ENCODE measurements around the gene TEX13C. TPM values are rescaled to one million over a fixed set of nuclear protein-coding genes. Genes with fewer than 3 reads are reported as not detected.

The TEX13C gene
- total RNA-seq, 1 experiment from 2014 or later, result not detected

DNA sequence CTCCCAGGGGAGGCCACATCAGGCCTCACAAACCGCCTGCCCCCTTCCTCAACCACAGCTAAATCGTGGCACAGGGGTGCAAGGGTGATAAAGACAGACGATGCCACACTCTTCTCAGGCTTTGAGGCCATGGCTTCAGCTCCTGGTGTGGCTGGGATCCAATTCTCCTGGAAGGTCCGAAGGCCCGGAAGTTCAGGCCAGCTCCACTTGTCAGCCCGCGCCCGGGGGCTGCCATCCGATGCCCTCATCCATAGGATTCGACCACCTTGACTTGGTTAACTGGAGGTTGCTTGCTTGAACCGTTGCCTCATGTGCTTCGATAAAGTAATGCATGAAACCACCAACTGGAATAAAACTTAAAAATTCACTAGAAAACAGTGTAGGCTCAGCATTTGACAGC, 8.2 kb downstream of the TEX13C start:
- no peak for DNase-seq (ENCODE audit: low read depth in 1 of 2, low spot score in 2 of 2)
- no peak overlapping the region for H3K27ac ChIP-seq
- no peaks in the 10 kb centered on the region for H3K36me3 ChIP-seq
- H3K4me1 ChIP-seq (replicated peaks), result no peaks in the 10 kb centered on the region
- H3K4me3 ChIP-seq, result no peak overlapping the region
- H3K27me3 ChIP-seq (replicated peaks), result no peaks in the 10 kb centered on the region
- no peaks in the 10 kb centered on the region for H3K9me3 ChIP-seq (replicated peaks)

DNA sequence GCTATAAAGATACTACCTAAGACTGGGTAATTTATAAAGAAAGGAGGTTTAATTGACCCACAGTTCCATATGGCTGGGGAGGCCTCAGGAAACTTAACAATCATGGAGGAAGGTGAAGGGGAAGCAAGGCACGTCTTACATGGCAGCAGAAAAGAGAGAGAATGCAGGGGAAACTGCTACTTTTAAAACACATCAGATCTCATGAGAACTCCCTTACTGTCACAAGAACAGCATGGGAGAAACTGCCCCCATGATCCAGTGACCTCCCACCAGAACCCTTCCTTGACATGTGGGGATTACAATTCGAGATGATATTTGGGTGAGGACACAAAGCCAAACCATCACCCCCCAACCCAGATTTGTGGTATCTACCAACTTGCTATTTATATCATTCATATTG, 13.9 kb downstream of the TEX13C start:
- no peaks in the 10 kb centered on the region for H3K36me3 ChIP-seq
- H3K27ac ChIP-seq, result no peak overlapping the region
- H3K4me3 ChIP-seq, result no peak overlapping the region
- H3K9me3 ChIP-seq (replicated peaks), result no peaks in the 10 kb centered on the region
- H3K4me1 ChIP-seq (replicated peaks), result no peaks in the 10 kb centered on the region
- no peak for DNase-seq (ENCODE audit: low read depth in 1 of 2, low spot score in 2 of 2)
- no peaks in the 10 kb centered on the region for H3K27me3 ChIP-seq (replicated peaks)

DNA sequence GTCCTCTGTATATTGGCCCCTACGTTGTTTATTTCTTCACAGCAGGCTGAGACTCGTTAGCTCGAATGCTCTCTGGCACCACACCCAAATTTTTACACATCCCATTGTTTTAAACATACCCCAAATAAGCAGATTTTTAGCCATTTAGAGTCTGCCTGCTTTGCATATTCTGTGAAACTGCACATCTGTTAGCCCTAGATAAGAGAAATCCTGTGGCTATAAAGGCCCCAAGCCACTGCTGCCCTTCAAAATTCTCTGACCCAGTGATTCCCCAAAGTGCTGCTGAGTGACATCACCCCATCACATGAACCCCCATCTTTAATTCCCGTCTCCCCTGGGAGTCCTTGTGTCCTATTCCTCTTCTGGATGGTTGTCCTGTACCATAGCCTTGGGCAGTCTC, 20.8 kb downstream of the TEX13C start:
- Histone ChIP-seq H3K27me3 (replicated peaks) (no peaks in the 10 kb centered on the region), H3K27ac (no peak overlapping the region), H3K9me3 (replicated peaks) (no peaks in the 10 kb centered on the region), H3K4me3 (no peak overlapping the region), H3K4me1 (replicated peaks) (no peaks in the 10 kb centered on the region), H3K36me3 (no peaks in the 10 kb centered on the region)
- no peak for DNase-seq (ENCODE audit: low read depth in 1 of 2, low spot score in 2 of 2)

DNA sequence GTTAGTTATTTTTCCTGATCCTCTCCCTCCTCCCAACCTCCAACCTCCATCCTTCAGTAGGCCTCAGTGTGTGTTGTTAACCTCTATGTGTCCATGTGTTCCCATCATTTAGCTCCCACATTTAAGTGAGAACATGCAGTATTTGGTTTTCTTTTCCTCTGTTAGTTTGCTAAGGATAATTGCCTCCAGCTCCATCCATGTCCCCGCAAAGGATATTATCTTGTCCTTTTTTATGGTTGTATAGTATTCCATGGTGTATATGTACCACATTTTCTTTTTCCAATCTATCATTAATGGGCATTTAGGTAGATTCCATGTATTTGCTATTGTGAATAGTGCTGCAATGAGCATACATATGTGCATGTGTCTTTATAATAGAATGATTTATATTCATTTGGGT, 54.5 kb downstream of the TEX13C start:
- no peaks in the 10 kb centered on the region for H3K4me1 ChIP-seq (replicated peaks)
- no peaks in the 10 kb centered on the region for H3K9me3 ChIP-seq (replicated peaks)
- H3K27ac ChIP-seq, result no peak overlapping the region
- H3K27me3 ChIP-seq (replicated peaks), result no peaks in the 10 kb centered on the region
- no peaks in the 10 kb centered on the region for H3K36me3 ChIP-seq
- H3K4me3 ChIP-seq, result no peak overlapping the region
- DNase-seq (ENCODE audit: low read depth in 1 of 2, low spot score in 2 of 2), result no peak

Measured in SJSA1 (cell line).